HEK293T (cell line): ENCODE results near the gene DBP.

Experiments
- CTCF ChIA-PET: fragments of 350-600 bp; formaldehyde crosslinking; extraction: SDS; loops from one replicate; lab custom pipeline; 2021; ENCODE audit warnings: antibody characterized with exemption, inconsistent platforms; lab: Yijun Ruan, JAX
- POLR2A ChIA-PET: fragments of 350-600 bp; formaldehyde crosslinking; extraction: SDS; loops from one replicate; lab custom pipeline; 2020; ENCODE audit warnings: antibody characterized with exemption, inconsistent platforms; lab: Yijun Ruan, JAX
- DNase-seq: peaks from one replicate; pipeline ENCODE4 v3.0.0; 2012; ENCODE audit warnings: mixed read lengths; ENCODE audit errors: extremely low spot score
- ARNT ChIP-seq: fragments of 450-650 bp; IDR thresholded peaks from 2 replicates; pipeline ENCODE4 v1.6.1; 2017; ENCODE audit warnings: mild to moderate bottlenecking
- BHLHE40 ChIP-seq: fragments of 450-650 bp; IDR thresholded peaks from 2 replicates; pipeline ENCODE4 v1.6.1; 2016; ENCODE audit warnings: mild to moderate bottlenecking, moderate library complexity, borderline replicate concordance
- CTBP1 ChIP-seq: fragments of 450-650 bp; IDR thresholded peaks from 2 replicates; pipeline ENCODE4 v1.6.1; 2016; ENCODE audit warnings: borderline replicate concordance
- ELF4 ChIP-seq: fragments of 450-650 bp; IDR thresholded peaks from 2 replicates; pipeline ENCODE4 v1.6.1; 2017; ENCODE audit warnings: antibody characterized with exemption
- FOXA1 ChIP-seq: fragments of 450-650 bp; IDR thresholded peaks from 2 replicates; pipeline ENCODE4 v1.6.1; 2016; ENCODE audit warnings: mild to moderate bottlenecking
- FOXK2 ChIP-seq: fragments of 450-650 bp; IDR thresholded peaks from 2 replicates; pipeline ENCODE4 v1.6.1; 2016; ENCODE audit warnings: mild to moderate bottlenecking
- FOXM1 ChIP-seq: fragments of 450-650 bp; IDR thresholded peaks from 2 replicates; pipeline ENCODE4 v1.6.1; 2017; ENCODE audit warnings: mild to moderate bottlenecking, borderline replicate concordance
- HDGF ChIP-seq: fragments of 450-650 bp; IDR thresholded peaks from 2 replicates; pipeline ENCODE4 v1.6.1; 2017; ENCODE audit warnings: antibody characterized with exemption, borderline replicate concordance
- L3MBTL2 ChIP-seq: fragments of 450-650 bp; conservative IDR thresholded peaks from 2 replicates; pipeline ENCODE4 v1.6.1; 2016; ENCODE audit warnings: mild to moderate bottlenecking
- LEF1 ChIP-seq: fragments of 450-650 bp; IDR thresholded peaks from 2 replicates; pipeline ENCODE4 v1.6.1; 2017; ENCODE audit warnings: mild to moderate bottlenecking, borderline replicate concordance
- NFRKB ChIP-seq: fragments of 450-650 bp; IDR thresholded peaks from 2 replicates; pipeline ENCODE4 v1.6.1; 2016; ENCODE audit warnings: mild to moderate bottlenecking, moderate library complexity
- PKNOX1 ChIP-seq: fragments of 450-650 bp; IDR thresholded peaks from 2 replicates; pipeline ENCODE4 v1.6.1; 2016
- SP1 ChIP-seq: fragments of 450-650 bp; IDR thresholded peaks from 2 replicates; pipeline ENCODE4 v1.6.1; 2017
- SUZ12 ChIP-seq: fragments of 450-650 bp; IDR thresholded peaks from 2 replicates; pipeline ENCODE4 v1.6.1; 2016; ENCODE audit warnings: mild to moderate bottlenecking
- TARDBP ChIP-seq: fragments of 450-650 bp; IDR thresholded peaks from 2 replicates; pipeline ENCODE4 v1.6.1; 2016
- ZNF384 ChIP-seq: fragments of 450-650 bp; IDR thresholded peaks from 2 replicates; pipeline ENCODE4 v1.6.1; 2016

The DBP gene

GRCh38 chr19:48646001-48646721, 9.0 kb upstream of the DBP start, which contains the start of gene CA11:
Gene CA11 (minus strand): TSS chr19:48646187. CDS start chr19:48645632, 555 bp downstream.
- DNase-seq: peak; percentile 86
- CTCF ChIA-PET: interaction anchor here (0.6 to 1.2 kb wide), 8 partner anchors 30 to 197 kb away, joined by 3 to 4 read pairs (median 4); no protein-coding TSS in a partner anchor
- TF ChIP-seq L3MBTL2 (peak; percentile 79), PKNOX1 (no peak)
- POLR2A ChIA-PET: interaction anchor here (0.5 to 3.0 kb wide), 24 partner anchors 9 to 226 kb away, joined by 3 to 9 read pairs (median 4); partner anchors contain the start of genes DBP, IZUMO1, PPP1R15A and RPL18

GRCh38 chr19:48645620-48646000, 8.4 kb upstream of the DBP start:
- TF ChIP-seq ARNT: no peak
- TF ChIP-seq HDGF: no peak
- no peak for TF ChIP-seq L3MBTL2
- TF ChIP-seq SP1: no peak
- TF ChIP-seq ZNF384: no peak
- TF ChIP-seq FOXA1: no peak
- TF ChIP-seq SUZ12: no peak
- no peak for TF ChIP-seq ELF4
- TF ChIP-seq FOXM1: no peak
- no peak for TF ChIP-seq FOXK2
- no peak for TF ChIP-seq CTBP1
- no peak for TF ChIP-seq NFRKB
- no peak for TF ChIP-seq PKNOX1
- TF ChIP-seq TARDBP: no peak
- TF ChIP-seq BHLHE40: no peak
- DNase-seq: no peak
- CTCF ChIA-PET: interaction anchor here (0.6 to 1.2 kb wide), 9 partner anchors 30 to 197 kb away, joined by 3 to 4 read pairs (median 3); no protein-coding TSS in a partner anchor
- POLR2A ChIA-PET: interaction anchor here (0.5 to 3.0 kb wide), 24 partner anchors 9 to 227 kb away, joined by 3 to 9 read pairs (median 4); partner anchors contain the start of genes DBP, IZUMO1, PPP1R15A and RPL18

- ChIA-PET CTCF (interaction anchor here (0.6 to 1.2 kb wide), 10 partner anchors 30 to 231 kb away, joined by 3 to 5 read pairs (median 4); no protein-coding TSS in a partner anchor), POLR2A (interaction anchor here (0.8 to 3.0 kb wide), 18 partner anchors 8 to 227 kb away, joined by 3 to 9 read pairs (median 4); partner anchors contain the start of genes DBP, PPP1R15A, RPL18 and SPHK2)
- peak; percentile 62 for DNase-seq
- TF ChIP-seq HDGF (no peak), L3MBTL2 (peak; percentile 84)
These were observed 7.8 kb upstream of the DBP start for GRCh38 chr19:48644839-48645619.

- CTCF ChIA-PET: interaction anchor here (0.6 kb wide), 1 partner anchor 31 kb away, joined by 3 read pairs; no protein-coding TSS in a partner anchor
- POLR2A ChIA-PET: interaction anchor here (2.3 to 3.0 kb wide), 3 partner anchors 10 to 228 kb away, joined by 5 to 9 read pairs (median 6); partner anchors contain the start of gene PPP1R15A
- no peak for DNase-seq
- TF ChIP-seq HDGF (no peak), NFRKB (no peak), FOXM1 (no peak), SUZ12 (no peak)
These were observed 7.2 kb upstream of the DBP start for GRCh38 chr19:48644355-48644754.

GRCh38 chr19:48642862-48643261, 5.7 kb upstream of the DBP start:
- ChIA-PET POLR2A (no interaction called here), CTCF (interaction anchor here (0.6 kb wide), 1 partner anchor 310 kb away, joined by 3 read pairs; no protein-coding TSS in a partner anchor)
- TF ChIP-seq NFRKB: no peak
- TF ChIP-seq HDGF: no peak
- TF ChIP-seq ARNT: no peak
- no peak for TF ChIP-seq FOXA1
- TF ChIP-seq SUZ12: no peak
- TF ChIP-seq FOXM1: no peak
- TF ChIP-seq L3MBTL2: no peak
- no peak for TF ChIP-seq BHLHE40
- TF ChIP-seq TARDBP: no peak
- no peak for TF ChIP-seq LEF1
- TF ChIP-seq SP1: no peak
- no peak for TF ChIP-seq FOXK2
- no peak for TF ChIP-seq ELF4
- TF ChIP-seq PKNOX1: no peak
- TF ChIP-seq ZNF384: no peak
- TF ChIP-seq CTBP1: no peak
- DNase-seq: no peak
